Occipital lobe (tissue), 2 donors: ENCODE results near the gene PACS1. TPM values are rescaled to one million over a fixed set of nuclear protein-coding genes. Genes with fewer than 3 reads are reported as not detected.
A peak's percentile ranks its signal among the peaks of the same experiment; 100 is the strongest.
"Not testable (repeated sequence)": the region's sequence is repeated elsewhere in the genome, so short reads cannot be mapped to it uniquely, and the experiment has no call there.

Experiments
- DNase-seq: peaks from one replicate; lab custom pipeline; 2025; lab: John Stamatoyannopoulos, UW
- total RNA-seq: library from RNA; depleted of rRNA; stranded (reverse); fragments of >200 nt; gene quantifications from one replicate; pipeline ENCODE4 v1.2.3, GENCODE V29; 2014

Gene PACS1
- total RNA-seq, 1 donor from 2014 or later, result 34.5 TPM

DNA sequence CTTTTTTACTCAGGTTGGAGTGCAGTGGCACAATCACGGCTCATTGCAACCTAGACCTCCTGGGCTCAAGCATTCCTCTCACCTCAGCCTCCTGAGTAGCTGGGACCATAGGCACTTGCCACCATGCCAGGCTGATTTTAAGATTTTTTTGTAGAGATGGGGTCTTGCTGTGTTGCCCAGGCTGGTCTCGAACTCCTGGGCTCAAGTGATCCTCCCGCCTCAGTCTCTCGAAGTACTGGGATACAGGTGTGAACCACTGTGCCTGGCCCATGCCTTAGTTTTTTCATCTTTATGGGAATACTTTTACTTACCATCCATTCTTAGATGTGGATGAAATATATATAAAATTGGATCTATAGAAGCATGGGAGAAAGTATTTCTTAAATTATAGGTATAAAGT is 5.2 kb downstream of the PACS1 start:
- DNase-seq, result no peak

DNA sequence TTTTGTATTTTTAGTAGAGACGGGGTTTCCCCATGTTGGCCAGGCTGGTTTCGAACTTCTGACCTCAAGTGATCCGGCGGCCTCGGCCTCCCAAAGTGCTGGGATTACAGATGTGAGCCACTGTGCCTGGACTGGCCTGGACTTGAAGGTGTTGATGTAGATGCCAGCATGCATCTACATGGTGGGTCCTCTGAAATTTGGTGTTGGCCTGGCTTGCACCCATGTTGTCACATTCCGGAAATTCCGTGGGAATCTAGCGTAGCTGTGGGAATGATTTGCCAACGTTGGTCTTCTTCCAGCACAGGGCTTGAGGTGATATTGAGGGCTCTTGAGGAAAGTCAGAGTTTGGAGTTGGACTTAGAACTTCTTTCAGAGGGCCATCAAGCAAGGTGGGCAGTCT is 6.5 kb downstream of the PACS1 start:
- no peak for DNase-seq

DNA sequence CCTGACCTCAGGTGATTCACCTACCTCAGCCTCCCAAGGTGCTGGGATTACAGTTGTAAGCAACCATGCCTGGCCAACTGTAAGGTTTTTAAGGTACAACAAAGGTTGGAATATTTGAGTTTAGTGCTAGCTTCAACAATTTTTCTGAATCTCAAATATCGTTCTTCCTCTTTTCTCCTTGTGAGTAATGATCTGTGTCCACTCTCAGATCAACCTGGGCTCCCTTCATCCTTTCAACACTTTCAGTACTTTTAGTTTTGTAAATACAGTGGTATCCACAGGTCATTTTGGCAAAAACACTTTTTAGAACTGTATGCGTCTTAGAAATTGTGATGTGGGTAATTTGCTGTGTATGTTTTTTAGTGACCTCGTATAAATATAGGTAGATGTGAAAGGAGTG is 7.9 kb downstream of the PACS1 start:
- no peak for DNase-seq

DNA sequence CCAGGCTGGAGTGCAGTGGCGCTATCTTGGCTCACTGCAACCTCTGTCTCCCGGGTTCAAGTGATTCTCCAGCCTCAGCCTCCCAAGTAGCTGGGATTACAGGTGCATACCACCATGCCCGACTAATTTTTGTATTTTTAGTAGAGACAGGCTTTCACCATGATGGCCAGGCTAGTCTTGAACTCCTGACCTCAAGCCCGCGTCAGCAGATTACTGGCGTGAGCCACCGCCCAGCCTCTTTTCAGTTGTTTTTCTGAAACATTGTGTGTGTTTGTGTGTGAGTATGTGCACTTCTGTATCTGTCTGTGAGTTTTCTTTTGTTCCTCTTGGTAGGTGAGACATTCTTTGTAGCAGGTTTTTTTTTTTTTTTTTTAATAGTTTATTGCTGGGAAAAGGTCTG is 8.9 kb downstream of the PACS1 start:
- DNase-seq, result not testable (repeated sequence)

DNA sequence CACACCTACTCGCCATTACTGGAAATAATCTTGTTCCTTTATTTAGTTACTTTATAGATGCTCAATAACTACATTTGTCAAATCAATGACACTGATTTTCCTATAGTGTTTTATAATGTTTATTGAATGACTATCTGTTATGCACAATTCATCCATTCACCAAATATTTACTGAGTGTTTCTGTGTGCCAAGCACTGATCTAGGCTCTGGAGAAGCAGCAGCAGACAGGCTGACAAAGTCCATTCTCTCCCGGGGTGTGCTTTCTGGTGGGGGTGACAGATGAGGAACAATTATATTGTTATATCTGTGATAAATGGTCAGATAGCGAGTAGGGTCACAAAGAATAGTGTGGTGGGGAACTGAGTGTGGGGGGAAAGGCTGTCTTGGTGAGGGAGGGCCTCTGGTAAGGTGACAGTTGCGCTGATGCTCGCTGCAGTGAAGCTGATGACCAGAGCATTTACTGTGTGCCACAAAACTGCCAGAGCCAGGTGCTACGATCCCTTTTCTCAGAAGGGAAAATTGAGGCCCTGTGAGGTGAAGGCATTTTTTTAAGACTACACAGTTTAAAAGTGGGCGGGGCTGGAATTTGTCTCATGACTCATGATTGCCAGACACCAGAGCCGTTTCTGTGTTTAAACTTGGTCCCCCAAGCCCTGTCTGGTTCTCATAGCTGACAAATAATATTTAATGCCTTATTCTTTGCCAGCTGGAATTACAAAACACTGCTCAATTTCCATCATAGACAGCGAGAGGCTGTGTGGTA is 10.2 kb downstream of the PACS1 start:
- no peak for DNase-seq

DNA sequence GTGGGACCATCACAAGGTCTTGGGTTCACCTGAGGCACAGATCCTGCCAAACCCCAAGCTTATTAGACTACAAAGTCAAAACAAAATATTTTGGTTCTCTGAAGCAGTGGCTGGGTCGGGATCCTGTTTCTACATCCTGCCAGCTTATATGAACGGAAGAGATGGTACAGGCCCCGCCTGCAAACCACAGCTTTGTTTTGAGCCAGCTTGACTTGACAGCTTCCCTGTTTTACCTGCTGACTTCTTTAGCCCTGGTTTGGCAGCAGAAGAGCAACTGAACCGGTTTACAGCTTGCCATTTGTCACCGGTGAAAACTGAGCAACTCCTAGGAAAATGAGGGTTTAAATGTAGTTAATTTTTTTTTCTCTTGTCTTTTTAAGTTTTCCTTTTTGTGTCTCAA is 11.4 kb downstream of the PACS1 start:
- DNase-seq, result no peak

DNA sequence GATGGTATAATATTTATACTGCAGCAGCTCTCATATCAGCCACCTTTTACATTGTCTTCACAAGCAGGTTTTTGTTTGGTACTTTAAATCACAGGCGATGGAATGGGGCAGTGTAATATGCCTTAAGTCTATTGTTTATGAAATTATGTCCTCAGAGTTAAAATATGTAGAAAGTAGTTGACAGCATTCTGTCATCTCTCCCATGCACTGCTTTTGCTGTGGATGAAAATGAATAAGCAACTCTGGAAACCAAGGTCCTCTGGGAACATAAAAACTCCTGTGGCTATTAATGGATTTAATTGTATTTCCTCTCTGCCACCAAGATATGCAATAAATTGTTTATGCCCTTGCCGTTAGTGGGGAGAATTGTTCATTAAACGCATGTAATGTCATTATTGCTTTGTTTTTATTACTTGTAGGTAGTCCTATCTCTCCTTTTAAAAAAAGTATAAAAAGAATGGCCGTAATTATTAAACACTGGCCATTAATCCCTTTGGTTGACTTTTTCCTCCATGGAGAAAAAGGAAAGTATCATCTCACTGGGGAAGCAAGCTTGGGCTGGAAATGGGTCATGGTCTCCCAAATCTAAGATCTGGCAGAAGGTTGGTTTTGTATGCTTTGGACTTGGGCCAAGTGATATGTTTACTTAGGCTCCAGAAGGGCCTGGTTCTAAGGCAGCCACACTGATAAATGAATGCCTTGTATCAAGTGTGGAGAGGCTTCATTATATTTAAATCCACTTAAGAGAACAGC is 13.1 kb downstream of the PACS1 start:
- no peak for DNase-seq

DNA sequence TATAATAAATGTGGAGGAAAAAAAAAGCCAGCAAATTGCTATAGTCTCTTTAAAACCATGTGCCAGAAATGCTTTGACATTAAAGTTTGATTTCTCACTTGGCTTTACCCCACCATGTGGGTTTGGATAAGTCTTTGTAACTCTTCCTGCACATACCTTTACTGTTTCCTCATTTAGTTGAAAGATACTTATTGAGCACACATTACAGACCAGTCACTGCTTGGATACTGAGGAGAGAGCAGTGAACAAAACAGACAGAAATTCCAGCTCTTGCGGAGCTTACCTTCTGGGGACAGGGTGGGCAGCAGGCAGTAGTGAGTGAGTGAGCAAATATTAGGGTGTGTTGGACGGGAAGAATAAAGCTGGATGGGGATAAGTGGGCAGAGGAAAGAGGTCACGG is 13.7 kb downstream of the PACS1 start:
- DNase-seq, result no peak

DNA sequence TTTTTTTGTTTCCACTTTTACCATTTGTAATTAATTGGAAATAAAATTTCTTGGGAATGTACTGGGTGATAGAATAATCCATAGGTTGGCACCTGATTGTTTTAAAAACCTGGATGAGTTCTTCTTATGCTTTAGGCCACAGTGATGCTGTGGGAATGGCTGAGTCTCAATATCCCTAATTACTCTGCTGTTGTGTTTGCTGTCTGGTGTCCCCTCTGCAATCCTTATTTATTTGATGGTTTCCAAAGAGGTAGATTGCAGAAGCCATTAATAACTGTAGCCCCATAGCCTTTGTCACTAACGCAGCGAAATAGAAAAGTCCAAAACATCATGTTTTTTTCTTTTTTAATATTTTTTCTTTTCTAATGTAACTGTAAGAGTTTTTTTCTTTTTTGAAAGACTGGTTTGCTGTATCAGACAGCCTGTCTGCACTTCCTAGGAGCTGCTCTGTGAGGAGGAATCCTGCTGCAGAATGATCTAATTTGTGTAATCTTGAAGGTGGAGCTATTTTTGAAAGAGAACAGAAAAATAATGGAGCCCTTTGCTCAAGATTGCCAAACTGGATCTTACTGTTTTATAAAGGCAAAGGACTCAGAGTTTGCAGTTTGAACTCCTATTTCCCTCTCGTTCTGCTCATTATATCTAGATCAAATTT is 14.9 kb downstream of the PACS1 start:
- no peak for DNase-seq

DNA sequence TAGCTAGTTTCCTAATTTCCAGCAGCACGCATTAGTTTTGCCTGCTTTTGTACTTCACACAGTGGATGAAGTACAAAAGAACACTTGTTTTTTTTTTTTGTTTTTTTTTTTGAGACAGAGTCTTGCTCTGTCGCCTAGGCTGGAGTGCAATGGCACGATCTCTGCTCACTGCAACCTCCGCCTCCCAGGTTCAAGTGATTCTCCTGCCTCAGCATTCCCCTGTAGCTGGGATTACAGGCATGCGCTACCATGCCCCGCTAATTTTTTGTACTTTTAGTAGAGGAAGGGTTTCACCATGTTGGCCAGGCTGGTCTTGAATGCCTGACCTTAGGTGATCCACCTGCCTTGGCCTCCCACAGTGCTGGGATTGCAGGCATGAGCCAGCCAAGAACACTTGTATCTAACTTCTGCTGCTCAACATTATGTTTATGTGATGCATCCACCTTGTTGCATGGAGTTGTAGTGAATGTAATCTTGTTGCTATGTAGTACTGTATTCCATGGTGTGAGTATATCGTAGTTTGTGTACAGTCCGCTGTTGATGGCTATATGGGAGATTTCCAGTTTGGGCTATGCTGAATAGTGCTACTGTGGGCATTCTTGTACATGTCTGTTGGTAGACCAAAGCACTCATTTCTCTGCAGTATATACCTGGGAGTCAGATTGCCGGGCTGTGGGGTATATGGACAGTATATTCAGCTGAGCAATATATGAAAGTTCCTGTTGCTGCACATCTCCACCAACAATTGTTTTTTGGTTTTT is 17.3 kb downstream of the PACS1 start:
- DNase-seq, result no peak

DNA sequence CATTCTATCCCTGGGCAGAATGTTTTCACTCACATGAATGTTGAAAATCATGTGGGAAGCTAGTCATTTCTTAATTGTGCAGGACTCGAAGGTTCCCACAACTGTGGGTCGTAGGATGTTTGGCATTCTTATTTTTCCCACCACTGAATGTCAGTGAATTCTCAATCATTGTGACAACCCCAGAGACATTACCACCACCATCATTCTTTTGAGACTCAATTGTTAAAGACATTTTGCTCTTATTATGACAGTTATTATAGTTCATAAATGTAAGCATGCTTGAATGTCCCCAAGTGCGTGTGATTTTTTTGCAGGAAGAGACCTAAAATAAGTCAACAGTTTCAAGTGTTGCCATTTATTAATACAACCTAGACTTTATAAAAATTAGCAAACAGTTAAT is 19.0 kb downstream of the PACS1 start:
- DNase-seq, result no peak

DNA sequence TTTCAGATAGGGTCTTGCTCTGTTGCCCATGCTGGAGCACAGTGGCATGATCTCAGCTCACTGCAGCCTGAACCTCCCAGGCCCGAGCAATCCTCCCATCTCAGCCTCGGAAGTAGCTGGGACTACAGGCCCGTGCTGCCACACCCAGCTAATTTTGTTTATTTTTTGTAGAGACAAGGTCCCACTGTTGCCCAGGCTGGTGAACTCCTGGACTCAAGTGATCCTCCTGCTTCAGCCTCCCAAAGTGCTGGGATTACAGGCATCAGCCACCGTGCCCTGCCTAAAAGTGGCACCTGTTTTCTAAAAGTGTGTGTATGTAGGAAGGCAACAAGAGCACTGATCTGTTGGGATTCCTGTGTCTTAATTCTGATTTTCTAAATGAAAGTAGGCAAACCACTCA is 20.2 kb downstream of the PACS1 start:
- no peak for DNase-seq

DNA sequence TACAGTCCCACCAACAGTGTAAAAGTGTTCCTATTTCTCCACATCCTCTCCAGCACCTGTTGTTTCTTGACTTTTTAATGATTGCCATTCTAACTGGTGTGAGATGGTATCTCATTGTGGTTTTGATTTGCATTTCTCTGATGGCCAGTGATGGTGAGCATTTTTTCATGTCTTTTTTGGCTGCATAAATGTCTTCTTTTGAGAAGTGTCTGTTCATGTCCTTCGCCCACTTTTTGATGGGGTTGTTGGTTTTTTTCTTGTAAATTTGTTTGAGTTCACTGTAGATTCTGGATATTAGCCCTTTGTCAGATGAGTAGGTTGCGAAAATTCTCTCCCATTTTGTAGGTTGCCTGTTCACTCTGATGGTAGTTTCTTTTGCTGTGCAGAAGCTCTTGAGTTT is 22.1 kb downstream of the PACS1 start:
- DNase-seq, result not testable (repeated sequence)

DNA sequence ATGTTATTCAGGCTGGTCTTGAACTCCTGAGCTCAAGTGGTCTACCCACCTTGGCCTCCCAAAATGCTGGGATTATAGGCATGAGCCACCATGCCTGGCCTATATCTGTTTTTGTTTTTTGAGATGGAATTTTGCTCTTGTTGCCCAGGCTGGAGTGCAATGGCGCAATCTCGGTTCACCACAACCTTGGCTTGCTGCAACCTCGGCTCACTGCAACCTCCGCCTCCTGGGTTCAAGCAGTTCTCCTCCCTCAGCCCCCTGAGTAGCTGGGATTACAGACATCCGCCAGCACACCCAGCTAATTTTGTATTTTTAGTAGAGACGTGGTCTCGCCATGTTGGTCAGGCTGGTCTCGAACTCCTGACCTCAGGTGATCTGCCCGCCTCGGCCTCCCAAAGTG is 29.7 kb downstream of the PACS1 start:
- not testable (repeated sequence) for DNase-seq

DNA sequence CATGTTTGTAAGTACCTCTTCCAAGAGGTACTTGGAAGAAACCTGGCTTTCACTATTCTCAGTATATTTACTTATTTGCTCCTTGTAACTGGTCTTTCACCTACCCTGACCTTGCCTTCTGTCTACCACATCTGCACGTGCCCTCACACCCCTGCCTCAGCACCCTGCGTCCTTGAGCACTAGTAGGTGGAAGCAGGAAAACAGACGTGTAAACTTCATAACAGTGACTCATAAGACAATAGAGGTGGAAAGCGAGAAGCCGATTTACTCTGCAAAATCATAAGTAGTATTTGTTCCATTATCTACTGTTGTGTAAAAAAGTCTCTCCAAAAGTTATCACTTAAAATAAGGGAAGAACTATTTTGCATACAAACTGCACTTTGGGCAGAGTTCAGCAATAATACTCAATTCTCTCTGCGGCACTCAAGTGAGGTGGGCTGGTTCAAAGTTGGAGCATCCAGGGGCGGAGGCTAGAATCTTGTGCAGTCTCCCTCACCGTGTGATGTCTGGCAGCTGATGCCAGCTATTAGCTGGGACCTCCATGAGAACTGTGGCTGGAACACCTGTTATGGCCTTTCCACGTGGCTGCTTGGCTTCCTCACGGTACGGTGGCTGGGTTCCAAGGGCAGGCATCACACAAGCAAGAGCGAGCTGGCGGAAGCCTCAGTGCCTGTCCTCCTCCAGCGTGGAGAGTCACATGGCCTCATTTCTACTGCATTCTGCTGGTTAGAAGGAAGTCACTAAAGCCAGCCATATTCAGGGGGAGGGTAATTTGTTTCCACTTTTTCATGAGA is 30.4 kb downstream of the PACS1 start:
- peak; percentile 41 for DNase-seq

DNA sequence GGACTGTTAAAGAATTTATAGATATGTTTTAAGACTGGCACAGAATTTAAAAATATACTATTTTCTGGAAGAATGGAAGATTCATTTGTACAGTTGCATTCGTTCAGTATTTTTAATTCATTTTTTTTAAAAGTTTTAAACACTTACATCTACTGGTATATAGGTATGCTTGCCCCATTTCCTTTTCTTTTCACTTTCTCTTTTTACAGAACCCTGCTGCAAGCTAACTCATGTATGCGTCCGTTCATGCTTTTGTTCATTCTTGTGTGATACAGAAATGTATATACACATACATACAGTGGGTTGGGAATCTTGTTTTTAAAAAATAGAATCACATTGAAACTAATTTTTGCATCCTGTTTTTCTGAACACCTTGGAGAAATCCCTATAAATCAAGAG is 31.0 kb downstream of the PACS1 start:
- DNase-seq, result no peak

DNA sequence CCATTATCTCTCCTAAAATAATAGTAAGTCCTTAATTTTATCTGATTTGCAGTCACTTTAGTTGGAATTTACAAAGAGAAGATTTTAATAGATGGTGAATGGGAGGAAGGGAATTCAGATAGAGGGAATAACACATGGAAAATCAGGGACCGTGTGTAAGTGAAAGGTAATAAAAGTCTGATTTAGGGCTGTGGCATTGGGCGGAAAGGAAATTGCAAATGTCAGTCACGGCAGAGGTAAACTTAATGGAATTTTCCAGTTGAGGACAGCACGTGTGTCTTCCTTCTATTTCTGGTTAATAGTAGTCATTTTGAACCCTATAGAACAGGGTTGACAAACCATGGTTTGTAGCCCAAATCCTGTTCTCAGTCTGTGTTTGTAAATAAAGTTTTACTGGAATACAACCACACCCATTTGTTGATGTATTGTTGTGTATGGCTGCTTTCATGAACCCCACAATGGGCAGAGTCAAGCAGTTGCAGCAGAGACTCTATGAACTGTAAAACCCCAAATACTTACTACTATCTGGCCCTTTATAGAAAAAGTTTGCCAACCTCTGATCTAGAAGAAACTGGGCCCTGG is 34.1 kb downstream of the PACS1 start:
- DNase-seq, result no peak

DNA sequence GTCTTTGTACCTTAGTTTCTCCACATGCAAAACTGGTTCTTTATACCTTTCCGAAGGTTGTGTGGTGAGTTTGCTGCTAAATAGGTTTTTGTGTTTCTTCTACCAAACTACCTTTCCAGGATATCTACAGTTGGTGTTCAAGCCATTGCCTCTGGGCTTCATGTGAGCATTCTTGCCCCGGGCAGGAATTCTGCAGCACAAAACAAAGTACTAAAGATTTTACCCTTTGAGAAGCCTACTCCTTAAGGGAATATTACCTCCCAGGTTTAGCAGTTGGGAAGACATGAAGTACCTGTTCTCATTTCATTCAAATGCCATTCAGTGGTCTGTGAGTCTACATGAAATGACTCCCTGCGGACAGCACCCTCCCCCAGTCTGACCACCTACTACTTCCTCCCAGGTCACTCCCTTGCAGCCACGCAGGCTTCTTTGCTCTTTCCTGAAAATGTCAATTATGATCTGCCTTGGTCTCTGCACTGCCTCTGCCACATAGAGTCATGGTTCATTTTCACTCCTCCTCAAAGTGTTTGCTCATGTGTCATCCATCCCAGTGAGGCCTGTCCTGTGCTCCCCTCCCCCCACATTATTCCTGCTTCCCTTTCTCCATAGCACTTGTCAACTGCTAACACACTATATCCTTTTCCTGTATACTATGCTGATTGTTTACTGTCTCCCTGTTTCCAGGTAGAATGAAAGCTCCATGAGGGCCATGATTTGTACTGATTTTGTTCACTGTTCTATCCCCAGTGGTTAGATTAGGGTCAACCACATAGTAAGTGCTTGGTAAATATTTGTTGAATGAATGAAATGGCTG is 36.9 kb downstream of the PACS1 start:
- no peak for DNase-seq

DNA sequence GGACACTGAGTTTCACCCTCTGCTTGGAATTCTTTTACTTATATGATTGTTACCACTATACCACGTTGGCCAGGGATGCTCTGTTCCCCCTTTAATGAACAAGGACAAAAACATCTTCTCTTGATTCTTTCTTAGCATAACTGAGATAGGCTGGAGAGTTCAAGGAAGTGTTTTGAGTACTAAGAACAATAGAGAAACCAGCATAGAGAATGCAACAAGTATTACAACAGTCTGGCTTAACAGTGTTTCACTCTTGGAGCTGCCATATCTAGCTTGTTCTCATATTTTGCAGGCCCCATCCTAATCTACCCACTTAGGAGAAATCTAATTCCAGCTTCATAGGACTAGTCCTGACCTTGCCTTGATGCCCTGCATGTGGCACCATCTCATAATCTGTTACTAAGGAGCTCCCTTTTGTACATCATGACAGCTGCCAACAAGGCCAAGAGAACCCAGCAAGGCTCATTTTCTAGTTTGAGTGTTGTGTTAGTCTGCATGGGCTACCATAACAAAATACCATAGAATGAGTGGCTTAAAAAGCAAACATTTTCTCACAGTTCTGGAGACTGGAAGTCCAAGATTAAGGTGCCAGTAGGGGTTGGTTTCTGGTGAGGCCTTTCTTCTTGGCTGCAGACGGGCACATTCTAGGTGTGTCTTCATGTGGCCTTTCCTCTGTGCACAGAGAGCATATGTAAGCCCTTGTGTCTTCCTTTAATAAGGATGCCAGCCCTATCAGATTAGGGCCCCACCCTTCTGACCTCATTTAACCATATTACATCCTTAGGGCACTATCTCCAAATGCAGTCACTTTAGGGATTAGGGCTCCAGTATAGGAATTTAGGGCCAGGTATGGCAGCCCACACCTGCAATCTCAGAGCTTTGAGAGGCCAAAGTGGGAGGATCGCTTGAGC is 37.8 kb downstream of the PACS1 start:
- DNase-seq, result no peak
